Esophagus muscularis mucosa (tissue), 4 donors: ENCODE measurements around the gene RNF144A. TPM values are rescaled to one million over a fixed set of nuclear protein-coding genes. Genes with fewer than 3 reads are reported as not detected.

Experiments
- DNase-seq: peaks from one replicate; pipeline ENCODE4 v3.0.0-alpha.2; 2017; ENCODE audit errors: extremely low spot score
- H3K27ac ChIP-seq, 4 donors: fragments of 200-600 bp; sonication (generic); replicated peaks in 1 of 4; 1 replicate in 3 of 4; 2 replicates in 1 of 4; pipeline ENCODE4 v1.5.1; 2016 to 2019; ENCODE audit warnings: mild to moderate bottlenecking in 1 of 4
- H3K27me3 ChIP-seq, 4 donors: fragments of 200-600 bp; sonication (generic); one replicate each; pipeline versions ENCODE4 v1.5.1 to v1.6.0; 2016 to 2019
- H3K36me3 ChIP-seq, 4 donors: fragments of 200-600 bp; sonication (generic); one replicate each; pipeline ENCODE4 v1.5.1; 2016 to 2019
- H3K4me1 ChIP-seq, 4 donors: fragments of 200-600 bp; sonication (generic); one replicate each; pipeline ENCODE4 v1.5.1; 2016 to 2019
- H3K4me3 ChIP-seq, 4 donors: fragments of 200-600 bp; sonication (generic); 1 replicate in 2 of 4; 2 replicates in 2 of 4; pipeline ENCODE4 v1.5.1; 2016 to 2019; ENCODE audit warnings: mild to moderate bottlenecking in 4 of 4, moderate library complexity in 1 of 4
- H3K9me3 ChIP-seq, 4 donors: fragments of 200-600 bp; sonication (generic); 1 replicate in 3 of 4; 2 replicates in 1 of 4; pipeline ENCODE4 v1.5.1; 2016 to 2019
- CTCF ChIP-seq, 3 experiments: fragments of 200-600 bp in 2 of 3; fragments of 450-650 bp in 1 of 3; sonication (generic) in 2 of 3; IDR thresholded peaks; one replicate each; pipeline ENCODE4 v1.5.1; 2017 to 2019; ENCODE audit warnings: antibody characterized with exemption in 3 of 3, mild to moderate bottlenecking in 2 of 3, moderate library complexity in 1 of 3
- EP300 ChIP-seq: sonication (generic); formaldehyde crosslinking; IDR thresholded peaks from one replicate; pipeline ENCODE4 v1.6.1; 2017; ENCODE audit warnings: antibody characterized with exemption
- POLR2A ChIP-seq: fragments of 450-650 bp; IDR thresholded peaks from one replicate; pipeline ENCODE4 v1.6.1; 2017; ENCODE audit warnings: antibody characterized with exemption, moderate library complexity, mild to moderate bottlenecking, low read depth
- POLR2AphosphoS5 ChIP-seq, 2 donors: sonication (generic); formaldehyde crosslinking; IDR thresholded peaks; one replicate each; pipeline ENCODE4 v1.6.1; 2017; ENCODE audit warnings: antibody characterized with exemption in 2 of 2
- WGBS: methylation state at CpG from one replicate; pipeline ENCODE4 v1.1.5; 2018; 5-methylcytosine and 5-hydroxymethylcytosine counted together
- intact Hi-C: fragments of 100-400 bp; cut with DNase I; formaldehyde crosslinking; loops from one replicate; pipeline ENCODE4 v1.15.1; 2023
- total RNA-seq, 4 donors: library from RNA; depleted of rRNA; stranded (reverse); fragments of >200 nt; gene quantifications; one replicate each; pipeline versions ENCODE4 v1.1.0 to v1.2.1, GENCODE V29; 2016

Gene RNF144A
- total RNA-seq, 4 donors from 2014 or later = 5.4 to 10.8 (median 8.8) TPM

GRCh38 chr2:6916224-6916623 lies 988 bp upstream of the RNF144A start:
- Histone ChIP-seq H3K27ac (no peak overlapping the region), H3K4me1 (peaks cover 18 to 30% (median 25%) of the 10 kb centered on the region in 4 donors), H3K9me3 (no peaks in the 10 kb centered on the region), H3K4me3 (no peak overlapping the region), H3K36me3 (no peaks in the 10 kb centered on the region), H3K27me3 (no peaks in the 10 kb centered on the region)
- 95% methylated on average over 3 of the region's 3 CpGs for WGBS
- DNase-seq = no peak
- intact Hi-C loops = loop anchor here (5.0 kb wide), 2 partner anchors 91 to 126 kb away; no protein-coding TSS in a partner anchor
- no peak for TF ChIP-seq CTCF (IDR thresholded peaks at IDR 0.05)
- TF ChIP-seq EP300 = no peak
- TF ChIP-seq POLR2A = no peak
- TF ChIP-seq POLR2AphosphoS5 (IDR thresholded peaks at IDR 0.05) = no peak

GRCh38 chr2:6916736-6917070 lies 509 bp upstream of the RNF144A start:
- Histone ChIP-seq H3K4me3 (peak overlapping the region; percentile 74 to 90 (median 78)), H3K36me3 (no peaks in the 10 kb centered on the region), H3K27me3 (no peaks in the 10 kb centered on the region), H3K9me3 (no peaks in the 10 kb centered on the region), H3K27ac (peak overlapping the region in 1 of 4 donors; percentile 41), H3K4me1 (peaks cover 18 to 35% (median 28%) of the 10 kb centered on the region in 4 donors)
- intact Hi-C loops = loop anchor here (5.0 kb wide), 2 partner anchors 91 to 126 kb away; no protein-coding TSS in a partner anchor
- TF ChIP-seq POLR2A (no peak), POLR2AphosphoS5 (IDR thresholded peaks at IDR 0.05) (no peak), CTCF (IDR thresholded peaks at IDR 0.05) (no peak), EP300 (no peak)
- WGBS = 49% methylated on average over 8 of the region's 8 CpGs
- no peak for DNase-seq

- intact Hi-C loops = loop anchor here (5.0 kb wide), 2 partner anchors 89 to 124 kb away; no protein-coding TSS in a partner anchor
- DNase-seq = no peak
- Histone ChIP-seq H3K9me3 (no peaks in the 10 kb centered on the region), H3K4me3 (peak overlapping the region; percentile 74 to 90 (median 78)), H3K4me1 (peaks cover 18 to 39% (median 29%) of the 10 kb centered on the region in 4 donors), H3K36me3 (no peaks in the 10 kb centered on the region), H3K27ac (peak overlapping the region; percentile 64 to 80 (median 70)), H3K27me3 (no peaks in the 10 kb centered on the region)
- TF ChIP-seq POLR2AphosphoS5 (IDR thresholded peaks at IDR 0.05) (no peak), CTCF (IDR thresholded peaks at IDR 0.05) (no peak), POLR2A (no peak), EP300 (no peak)
- 0% methylated on average over 6 of the region's 68 CpGs for WGBS
Measured at GRCh38 chr2:6917761-6918421, 679 bp downstream of the RNF144A start.

DNA sequence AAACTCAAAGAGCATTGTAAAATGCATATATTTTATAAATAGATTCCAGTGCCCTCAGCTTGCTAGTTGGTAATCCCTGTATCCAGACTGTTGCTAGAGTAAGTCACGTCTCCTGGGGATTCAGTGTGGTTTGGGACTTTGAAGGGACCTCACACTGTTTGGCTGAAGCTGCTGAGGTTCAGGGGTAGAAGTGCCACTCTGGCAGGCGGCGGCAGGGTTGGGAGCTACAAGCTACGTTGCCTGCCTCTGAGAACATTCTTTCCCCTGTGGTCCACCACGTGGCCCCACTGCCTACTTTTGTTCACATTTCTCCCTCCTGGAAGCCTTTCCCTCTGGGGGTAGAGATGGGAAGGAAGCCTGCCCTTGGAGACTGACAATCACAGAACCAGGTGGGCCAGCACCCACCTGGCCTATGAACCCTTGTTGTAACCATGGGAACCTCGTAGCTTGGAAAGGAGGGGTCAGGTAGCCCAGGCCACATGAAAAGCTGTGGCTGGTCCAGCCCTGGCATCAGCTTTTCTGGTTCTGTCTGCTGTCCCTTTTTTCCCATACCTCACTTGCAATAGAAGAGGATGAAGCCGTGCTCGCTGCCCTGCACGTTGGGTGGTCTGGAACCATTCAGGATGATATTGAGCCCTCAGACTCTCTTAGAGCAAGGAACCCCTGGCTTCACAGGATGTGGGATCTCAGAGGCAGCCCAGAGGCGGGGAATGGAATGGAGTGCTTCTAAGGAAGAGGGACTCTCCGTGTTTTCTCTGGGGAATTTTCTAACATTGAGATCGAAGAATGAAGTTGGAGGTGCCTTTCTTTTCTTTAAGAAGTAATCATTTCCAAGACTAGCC lies 2.9 kb downstream of the RNF144A start:
- WGBS = 77% methylated on average over 12 of the region's 12 CpGs
- H3K4me1 ChIP-seq = peaks cover 28 to 46% (median 36%) of the 10 kb centered on the region in 4 donors
- no peak for DNase-seq
- H3K27me3 ChIP-seq = no peaks in the 10 kb centered on the region
- no peak for TF ChIP-seq EP300
- TF ChIP-seq CTCF (IDR thresholded peaks at IDR 0.05) = no peak
- TF ChIP-seq POLR2A = no peak
- no peak for TF ChIP-seq POLR2AphosphoS5 (IDR thresholded peaks at IDR 0.05)
- H3K27ac ChIP-seq = no peak overlapping the region
- intact Hi-C loops = loop anchor here (5.0 kb wide), 2 partner anchors 87 to 122 kb away; no protein-coding TSS in a partner anchor
- H3K9me3 ChIP-seq = no peaks in the 10 kb centered on the region
- no peak overlapping the region for H3K4me3 ChIP-seq
- no peaks in the 10 kb centered on the region for H3K36me3 ChIP-seq
